Measurements from ENCODE around the gene TTC24.
"Not testable (repeated sequence)": the region's sequence is repeated elsewhere in the genome, so short reads cannot be mapped to it uniquely, and the experiment has no call there.

Gene TTC24

DNA sequence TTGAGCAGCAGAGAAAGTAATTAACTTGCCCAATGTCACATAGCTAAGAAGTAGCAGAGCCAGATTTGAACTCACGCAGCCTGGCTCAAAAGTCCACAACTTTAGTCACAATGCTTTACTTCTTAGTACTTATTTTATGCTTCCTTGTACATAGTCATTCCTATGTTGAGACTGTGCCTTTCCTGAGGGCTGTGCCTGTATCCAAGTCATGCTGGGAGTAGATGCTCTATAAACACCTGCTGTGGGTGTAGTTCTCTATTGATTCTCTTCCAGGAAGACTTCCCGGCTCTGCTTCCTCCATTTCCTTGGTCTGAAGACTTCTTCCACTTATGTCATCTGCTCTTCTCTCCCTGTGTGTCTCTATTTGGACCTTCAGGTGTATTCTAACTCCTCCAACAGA is 23.8 kb upstream of the TTC24 start:
- DNase-seq = no peak

DNA sequence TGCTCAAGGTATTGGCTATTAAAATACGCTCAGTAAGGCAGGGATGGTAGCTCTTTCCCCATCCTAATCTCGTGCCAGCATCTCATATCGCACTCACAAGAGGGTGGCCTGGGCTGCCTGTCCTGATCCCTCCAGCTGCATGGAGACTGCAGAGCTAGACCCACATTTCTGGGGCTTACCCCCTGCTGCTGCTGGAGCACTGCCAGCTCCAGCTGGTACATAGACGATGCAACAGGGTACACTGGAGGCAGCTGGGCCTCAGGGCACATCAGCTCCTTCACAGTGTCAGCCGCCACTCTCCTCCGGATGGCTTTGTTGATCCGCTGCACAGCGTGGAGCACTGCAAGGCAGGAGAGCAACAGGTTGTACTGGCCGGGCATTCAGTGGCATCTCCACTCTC is 23.2 kb upstream of the TTC24 start:
- no peak for DNase-seq

DNA sequence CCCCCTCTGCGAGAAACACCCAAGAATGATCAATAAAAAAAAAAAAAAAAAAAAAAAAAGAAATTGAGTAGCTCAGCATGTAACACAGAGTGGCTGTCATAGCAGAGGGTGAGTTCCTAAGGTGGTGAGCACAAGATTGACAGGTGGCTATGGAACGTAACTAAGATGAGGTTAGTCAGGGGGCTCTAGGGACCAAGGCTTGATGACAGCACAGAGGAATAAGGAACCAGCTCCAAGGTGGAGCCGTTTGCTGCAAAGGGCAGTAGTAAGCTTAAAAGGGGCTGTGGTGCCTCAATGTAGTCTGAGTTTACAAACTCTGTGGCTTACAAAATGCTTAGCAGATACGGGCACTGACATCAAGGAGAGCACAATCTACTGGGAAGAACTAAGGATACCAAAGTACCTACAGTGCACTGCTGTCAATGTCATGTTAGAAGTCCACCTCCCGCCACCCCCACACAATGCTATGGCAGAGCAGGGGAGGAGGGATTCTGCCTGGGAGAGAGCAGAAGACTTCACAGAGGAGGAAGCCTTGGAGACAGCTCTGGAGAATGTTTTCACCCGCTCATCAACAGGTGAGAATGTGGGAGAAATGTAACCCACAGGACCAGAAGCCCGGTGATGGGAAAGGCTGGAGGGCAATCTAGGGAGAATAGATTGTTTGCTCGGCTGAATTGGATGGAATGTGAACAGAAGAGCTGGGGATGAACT is 20.3 kb upstream of the TTC24 start:
- DNase-seq = no peak

DNA sequence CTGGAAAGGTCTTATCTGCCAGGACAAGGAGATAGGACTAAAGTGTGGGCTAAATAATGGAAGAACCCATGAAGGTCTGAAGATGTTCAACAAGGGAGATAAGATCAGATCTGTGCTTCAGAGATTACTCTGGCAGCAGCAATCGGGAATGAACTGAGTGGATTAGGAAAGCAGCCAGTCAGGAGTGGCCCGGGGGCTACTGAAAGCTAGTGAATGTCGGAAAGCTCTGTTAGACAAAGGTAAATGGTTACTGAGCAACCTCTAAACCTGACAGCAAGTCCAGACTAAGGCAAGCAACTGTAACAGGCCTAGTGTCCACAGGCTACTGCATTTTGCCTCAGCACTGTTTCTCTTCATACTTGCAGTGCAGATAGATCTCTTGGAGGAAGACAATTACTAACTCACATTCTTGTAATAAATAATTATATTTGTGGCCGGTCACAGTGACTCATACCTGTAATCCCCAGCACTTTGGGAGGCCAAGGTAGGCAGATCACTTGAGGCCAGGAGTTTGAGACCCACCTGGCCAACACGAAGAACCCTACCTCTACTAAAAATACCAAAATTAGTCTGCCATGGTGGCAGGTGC is 19.6 kb upstream of the TTC24 start:
- DNase-seq = no peak

DNA sequence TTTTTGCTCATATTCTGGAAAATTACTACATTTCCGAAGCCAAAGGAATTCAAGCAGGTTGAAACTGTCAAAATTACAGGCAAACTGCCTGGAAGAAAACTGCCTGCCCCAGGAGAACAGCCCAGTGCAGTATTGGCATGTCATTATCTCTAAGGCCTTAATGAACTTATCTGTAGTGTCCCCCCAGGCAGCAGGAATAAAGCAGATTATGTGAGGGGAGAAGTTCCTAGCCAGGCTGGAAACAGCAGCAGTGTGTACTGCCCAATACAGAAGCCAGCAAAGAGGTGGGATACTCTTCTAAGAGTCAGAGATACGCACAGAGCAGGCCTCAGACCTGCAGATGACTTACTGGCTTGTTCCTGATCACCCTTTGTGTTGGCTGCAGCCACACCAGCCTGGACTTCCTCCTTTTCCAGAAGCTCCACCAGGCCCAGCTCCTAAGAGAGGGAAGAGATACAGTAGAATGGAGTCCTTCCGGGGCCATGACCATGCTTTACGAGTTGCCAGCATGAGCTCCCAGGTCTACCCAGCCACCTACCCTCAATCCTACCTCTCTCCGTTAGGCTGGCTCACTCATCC is 18.8 kb upstream of the TTC24 start:
- no peak for DNase-seq

DNA sequence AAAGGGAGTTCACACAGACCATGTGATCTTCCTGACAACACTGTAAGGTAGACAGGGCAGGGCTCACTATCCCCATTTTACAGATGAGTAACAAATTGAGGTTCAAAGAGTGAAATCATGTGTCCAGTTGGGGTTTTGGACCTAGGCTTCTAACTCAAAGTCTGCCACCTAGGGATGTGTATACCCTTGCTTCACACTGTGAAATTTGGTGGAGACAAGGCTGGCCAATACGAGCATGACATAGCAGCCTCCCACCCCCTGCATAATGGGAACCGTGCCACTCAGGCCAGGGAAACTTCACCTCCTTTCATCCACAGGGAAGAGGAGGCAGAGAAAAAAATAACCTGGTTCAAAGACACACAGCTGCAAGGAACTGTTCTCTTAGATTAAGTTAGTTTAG is 14.0 kb upstream of the TTC24 start:
- no peak for DNase-seq

DNA sequence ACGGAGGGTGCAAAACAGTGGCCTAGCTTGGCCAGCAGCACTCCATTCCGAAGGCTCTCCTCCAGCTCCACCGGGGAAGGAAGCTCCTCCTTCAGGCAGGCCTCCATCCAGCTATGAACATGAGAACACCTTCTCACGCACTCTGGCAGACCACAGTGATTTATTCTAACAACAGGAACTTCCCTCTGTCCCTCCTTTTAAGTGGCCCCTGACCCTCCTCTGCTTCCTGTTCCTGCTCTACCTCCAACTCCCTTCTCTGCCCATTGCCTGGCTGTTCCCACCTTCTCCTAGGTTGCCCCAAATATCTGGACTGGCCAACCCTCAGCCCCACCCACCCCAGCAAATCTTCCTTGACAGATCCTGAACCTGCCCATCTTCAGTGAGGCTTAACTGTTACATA is 13.1 kb upstream of the TTC24 start:
- no peak for DNase-seq

DNA sequence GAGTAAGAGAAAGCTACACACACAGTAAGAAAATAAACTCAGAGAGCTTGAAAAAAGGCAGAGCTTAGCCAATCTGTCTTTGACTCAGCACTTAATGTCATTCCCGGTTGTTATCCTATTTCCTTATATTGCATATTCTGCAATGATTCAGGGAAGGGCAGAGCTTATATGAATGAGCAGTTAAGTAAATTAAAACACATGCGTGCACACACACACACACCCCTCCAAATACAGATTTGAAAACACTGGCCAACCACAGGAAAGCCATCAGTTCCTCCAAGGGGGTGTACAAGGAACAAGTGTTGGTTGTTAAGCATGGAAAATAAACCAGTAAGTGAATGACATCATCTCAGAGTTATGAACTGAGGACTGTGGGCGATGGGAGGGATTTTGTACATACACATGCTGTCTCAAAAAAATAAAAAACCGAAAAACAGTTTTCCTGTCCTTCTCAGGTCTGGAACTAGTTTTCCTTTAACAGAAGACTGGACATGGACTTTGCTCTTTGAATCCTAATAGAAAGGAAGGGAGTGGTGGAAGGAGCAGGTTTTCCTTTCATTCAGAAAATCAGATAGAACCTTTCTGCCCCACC is 8.2 kb upstream of the TTC24 start:
- DNase-seq = no peak

DNA sequence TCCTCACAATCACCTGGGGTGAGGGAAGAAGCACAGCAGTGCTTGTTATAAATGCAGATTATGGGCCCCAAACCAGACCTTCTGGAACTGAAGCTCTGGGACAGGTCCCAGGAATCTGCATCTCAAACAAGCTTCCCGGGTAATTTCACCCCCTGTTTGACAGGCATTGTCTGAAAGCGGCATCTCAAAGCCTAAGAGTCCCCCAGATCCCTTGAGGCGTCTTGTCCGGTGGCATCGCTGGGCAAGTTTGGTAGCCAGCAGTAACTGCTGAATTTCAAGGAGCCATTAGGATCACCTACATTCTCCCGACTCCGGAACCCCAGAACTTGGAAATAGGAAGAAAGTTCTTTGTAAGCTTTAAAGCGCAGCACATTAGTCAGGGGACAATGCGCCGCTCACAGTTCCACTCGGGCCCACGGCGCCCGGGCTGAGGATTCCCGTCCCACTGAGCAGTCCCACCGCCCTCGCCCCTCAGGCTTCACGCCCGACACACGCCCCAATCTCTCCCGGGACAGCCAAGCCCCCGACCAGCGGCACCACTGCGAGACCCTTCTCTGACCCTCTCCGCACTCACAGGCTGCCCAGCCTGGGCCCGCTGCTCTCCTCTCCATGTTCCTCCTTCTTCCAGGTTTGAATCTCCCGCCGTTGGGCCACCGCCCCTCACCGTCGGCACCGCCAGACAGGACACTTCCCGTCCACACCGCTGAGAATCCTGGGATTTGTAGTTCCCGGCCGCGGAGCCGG is 7.4 kb upstream of the TTC24 start, which contains the start of gene IQGAP3:
IQGAP3 (minus strand) TSS at position 647 of the 744 bp plus-strand sequence; CDS start at position 611, 36 bp downstream.
- DNase-seq = peak; percentile 81 to 88

DNA sequence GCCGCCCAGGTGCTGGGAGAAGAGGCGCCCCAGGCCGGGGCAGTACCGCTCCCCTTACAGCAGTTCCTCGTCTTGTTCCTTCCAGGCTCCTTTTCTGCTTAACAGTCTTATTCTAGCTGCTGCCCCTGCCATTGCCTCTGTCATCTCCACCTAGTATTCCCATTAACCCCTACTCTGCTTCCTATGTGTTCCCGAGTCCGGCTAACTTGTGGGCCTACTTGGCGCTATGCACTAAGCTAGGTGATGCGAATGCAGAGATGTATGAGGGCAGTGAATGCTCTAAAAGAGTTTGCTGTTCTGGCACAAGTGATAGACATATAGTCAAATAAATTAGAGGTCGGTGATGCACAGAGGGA is 6.9 kb upstream of the TTC24 start:
- no peak for DNase-seq

DNA sequence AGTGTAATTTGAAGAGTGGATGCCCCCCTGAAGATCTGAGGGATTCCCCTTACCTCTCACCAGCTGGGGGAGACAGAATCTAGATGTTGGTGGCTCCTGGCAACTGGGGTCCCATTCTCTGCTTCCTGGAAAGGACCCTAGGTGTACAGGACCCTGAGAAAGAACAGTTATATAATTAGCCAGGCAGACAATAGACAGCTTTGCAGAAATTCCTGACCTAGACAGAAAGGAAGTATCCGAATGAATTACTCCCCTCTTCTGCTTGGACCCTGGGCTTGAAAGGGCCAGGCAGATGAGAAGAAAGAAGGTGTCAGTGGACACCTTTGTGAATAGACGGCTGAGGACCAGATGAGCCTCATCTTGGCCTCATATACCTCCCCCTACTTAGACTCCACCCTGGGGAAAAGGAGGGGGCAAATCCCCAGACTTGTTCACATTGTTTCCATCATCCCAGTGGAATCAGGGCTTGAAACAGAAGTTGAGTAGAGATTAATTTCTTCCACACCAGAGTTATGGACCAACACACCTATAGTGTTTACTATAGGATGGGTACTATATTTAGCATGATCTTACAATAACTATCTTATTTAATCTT is 5.4 kb upstream of the TTC24 start:
- no peak for DNase-seq

DNA sequence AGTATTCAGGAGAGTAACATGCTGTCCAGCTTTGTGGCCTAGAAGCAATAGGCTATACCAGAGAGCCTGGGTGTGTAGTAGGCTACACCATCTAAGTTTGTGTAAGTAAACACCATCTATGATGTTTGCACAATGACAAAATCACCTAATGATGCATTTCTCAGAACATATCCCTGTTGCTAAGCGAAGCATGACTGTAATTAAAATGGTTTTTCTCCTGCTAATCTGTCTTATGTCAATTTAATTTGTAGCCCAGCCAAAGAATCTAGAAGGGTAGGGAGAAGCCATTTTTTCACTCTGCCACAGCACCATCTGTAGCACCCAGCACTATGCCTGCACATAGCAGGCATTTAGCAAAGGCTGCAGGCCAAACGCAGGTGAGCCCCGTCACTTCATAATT is 2.0 kb upstream of the TTC24 start:
- no peak for DNase-seq

DNA sequence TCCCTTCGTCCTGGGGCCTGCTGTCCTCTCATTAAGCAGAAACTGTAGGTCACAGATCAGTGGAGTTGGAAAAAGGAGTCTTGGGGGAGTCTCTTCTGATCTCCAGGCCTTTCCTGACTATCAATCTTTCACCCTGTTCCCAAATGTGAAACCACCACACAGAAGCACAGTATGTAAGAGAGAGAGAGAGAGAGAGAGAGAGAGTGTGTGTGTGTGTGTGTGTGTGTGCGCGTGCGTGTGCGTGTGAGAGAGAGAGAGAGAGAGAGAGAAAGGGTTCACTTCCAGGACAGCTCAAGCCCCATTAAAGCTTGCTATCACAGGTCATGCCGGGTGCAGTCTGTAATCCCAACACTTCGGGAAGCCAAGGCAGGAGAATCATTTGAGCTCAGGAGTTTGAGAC is 1.5 kb upstream of the TTC24 start:
- DNase-seq = no peak

DNA sequence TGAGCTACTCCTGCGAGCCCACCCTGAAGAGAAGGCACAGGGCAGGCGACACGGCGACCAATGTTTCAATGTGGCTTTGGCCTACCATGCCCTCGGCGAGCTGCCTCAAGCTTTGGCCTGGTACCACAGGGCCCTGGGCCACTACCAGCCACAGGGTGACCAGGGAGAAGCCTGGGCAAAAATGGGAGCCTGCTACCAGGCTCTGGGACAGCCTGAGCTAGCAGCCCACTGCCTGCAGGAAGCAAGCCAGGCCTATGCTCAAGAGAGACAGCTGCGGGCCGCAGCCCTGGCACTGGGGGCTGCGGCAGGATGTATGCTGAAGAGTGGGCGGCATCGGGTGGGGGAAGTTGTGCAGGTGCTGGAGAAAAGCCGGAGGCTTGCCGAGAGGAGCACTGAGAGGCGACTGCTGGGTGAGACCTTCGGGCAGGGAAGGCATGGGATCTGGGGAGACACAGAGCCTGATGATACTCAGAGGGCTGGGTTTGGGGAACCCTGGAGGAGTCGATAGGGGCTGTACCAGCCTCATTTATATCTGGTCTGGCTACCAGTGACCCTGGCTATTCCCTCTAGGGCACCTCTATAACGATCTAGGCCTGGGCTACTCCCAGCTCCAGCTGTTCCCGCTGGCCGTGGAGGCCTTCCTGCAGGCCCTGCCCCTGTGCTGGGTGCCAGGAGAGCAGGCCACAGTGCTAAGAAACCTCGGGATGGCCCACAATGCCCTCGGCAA is 2.3 kb downstream of the TTC24 start:
- peak; percentile 26 to 44 for DNase-seq

DNA sequence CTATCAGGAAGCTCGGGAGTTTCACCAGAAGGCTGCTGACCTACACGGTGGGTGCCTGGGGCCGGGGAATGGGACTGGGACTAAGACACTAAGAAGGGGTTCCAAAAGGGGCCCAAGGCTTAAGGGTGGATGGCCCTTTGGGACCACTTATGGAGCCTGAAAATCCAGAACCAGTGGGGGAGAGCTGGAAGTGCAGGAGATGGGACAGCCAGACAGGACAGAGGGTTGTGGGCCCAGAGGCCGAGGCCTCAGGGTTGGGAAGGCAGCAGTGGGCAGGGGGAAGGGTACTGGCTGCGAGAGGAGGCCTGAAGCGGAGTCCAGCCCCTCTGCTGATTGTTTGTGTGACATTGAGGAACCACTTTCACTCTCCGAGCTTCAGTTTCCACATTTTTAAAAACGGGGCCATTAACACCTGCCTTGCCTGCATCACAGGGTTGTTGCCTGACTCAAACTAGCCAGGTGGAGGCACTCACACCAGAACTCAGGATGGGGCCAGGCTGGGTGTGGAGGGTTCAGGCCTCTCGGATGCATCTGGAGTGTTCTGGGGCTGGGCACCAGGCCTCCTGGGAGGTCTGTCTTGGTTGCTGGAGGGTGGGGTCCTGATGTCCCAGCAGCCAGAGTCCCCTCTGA is 3.0 kb downstream of the TTC24 start:
- DNase-seq = peak in 1 of 2 donors; percentile 17

DNA sequence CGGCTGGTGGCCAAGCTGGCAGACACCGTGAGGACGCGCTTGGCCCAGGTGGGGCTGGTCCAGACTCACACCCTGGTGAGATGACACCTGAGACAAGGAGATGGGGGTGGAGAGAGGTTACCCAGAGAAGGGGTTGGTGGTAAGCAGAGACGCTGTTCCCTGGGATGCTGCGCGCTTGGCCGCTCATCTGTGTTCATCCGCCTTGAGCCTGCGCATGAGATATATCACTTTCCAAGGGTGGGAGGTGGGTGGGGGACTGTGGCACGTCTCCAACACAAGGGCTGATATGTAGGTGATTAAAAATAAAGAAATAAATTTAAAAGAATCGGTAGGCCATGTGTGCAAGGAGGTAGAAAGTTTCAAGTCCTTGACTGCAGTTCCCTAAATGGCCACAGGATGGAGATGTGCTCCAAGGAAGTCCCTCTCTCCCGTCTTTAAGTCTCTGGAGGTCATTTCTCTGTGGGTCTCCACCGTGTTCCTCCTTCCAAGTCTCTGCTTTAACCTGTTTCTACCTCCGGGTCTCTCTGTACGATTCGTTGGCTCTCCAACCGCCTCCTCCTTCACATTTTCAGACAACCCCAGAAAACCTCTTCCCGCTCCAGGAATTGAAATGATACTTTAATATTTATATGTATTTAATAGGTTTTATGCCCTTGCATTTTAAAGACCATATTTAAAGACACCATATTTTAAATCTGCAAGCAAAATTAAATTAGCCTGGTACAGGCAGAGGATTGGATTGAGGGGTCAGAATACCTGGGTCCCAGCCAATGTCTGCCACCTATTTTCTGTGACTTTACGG is 4.5 kb downstream of the TTC24 start:
- peak; percentile 73 to 81 for DNase-seq

DNA sequence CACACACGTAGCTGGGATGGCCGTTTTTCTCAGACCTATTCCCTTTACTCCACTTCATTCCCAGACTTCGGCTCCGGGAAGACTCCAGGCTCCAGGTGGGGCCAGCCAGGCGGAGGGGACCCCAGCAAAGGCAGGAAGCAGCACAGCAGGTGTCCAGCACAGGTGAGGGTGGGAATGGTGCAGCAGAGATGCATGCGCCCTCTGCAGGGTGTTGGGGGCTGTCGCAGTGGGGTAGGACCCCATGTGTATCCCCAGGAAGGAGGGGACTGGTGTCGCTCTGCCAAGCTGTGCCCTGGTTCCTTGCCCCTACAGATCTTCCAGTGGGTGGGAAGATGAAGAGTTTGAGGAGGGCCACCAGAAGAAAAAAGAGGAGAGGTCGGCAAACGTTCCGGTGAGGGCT is 5.3 kb downstream of the TTC24 start:
- no peak for DNase-seq

DNA sequence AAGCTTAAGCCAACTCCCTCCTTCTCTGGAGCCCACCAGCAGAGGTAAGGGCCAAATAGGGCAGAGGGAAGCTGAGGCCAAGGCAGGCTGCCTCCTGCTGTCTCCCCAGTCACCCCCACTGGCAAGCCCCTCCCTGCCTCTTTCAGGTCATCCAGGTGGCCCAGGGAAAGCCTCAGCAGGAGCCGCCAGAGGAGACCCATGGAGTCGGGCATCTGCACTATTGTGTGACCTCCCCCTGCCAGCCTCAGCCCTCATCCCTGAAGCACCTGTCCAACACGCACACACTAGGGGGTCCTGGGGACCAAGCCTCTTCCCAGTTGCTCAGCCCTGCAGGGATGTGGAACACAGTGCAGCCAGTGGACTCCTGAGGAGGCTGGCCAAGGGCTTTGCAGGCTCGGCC is 6.8 kb downstream of the TTC24 start:
- no peak for DNase-seq

DNA sequence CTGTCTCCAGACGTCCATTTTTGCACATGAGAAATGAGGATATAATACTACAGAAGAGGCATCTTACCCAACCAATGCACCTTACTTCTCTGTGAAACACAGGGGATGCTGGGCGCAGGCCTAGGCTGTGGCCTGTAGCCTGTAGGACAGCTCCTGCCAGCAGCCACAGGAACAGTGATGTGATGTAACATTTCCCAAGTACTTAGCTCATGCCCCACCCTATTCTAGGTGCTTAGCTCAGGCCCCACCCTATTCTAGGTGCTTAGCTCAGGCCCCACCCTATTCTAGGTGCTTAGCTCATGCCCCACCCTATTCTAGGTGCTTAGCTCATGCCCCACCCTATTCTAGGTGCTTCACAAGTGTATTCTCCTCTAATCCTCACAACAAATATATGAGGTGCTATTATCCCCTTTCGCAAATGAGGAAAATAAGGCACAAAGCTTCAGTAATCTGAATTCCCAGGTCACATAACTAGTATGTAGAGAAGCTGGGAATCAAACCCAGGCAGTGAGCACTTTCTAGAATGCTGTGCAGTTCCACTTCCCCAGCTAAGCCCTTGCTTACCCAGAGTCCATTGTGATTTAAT is 7.5 kb downstream of the TTC24 start:
- no peak for DNase-seq

DNA sequence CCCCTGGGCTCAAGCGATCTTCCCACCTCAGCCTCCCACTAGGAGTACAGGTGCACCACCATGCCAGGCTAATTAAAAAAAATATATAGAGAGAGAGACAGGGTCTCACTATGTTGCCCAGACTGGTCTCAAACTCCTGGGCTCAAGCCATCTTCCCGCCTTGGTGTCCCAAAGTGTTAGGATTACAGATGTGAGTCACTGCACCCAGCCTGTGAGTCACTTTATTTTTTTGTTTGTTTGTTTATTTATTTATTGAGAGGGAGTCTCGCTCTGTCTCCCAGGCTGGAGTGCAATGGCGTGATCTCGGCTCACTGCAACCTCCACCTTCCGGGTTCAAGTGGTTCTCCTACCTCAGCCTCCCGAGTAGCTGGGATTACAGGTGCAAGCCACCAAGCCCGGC is 8.4 kb downstream of the TTC24 start:
- not testable (repeated sequence) for DNase-seq

DNA sequence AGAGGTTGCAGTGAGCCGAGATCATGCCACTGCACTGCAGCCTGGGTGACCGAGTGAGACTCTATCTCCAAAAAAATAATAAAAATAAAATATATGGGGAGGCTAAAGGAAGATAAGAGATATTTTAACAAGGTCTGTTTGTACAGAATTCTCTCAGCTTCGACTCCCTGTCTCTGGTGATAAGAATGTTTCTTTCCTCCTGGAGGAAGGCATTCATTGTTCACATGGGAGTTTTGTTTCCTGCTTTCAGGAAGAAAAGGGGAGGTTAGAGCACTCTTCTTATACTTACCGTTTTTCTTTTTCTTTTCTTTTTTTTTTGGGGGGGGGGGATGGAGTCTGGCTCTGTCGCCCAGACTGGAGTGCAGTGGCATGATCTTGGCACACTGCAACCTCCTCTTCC is 10.0 kb downstream of the TTC24 start:
- no peak for DNase-seq
